Pancreas (tissue), 10 donors: ENCODE measurements around the gene SLC9B2. TPM values are rescaled to one million over a fixed set of nuclear protein-coding genes. Genes with fewer than 3 reads are reported as not detected.

Source experiments
- ATAC-seq, 4 donors: fragments of 200-7000 bp; cut with Tn5 transposase; one replicate each; pipeline versions ENCODE4 v1.8.0 to v1.9.1; 2020; ENCODE audit warnings: mild to moderate bottlenecking in 4 of 4, moderate library complexity in 4 of 4
- DNase-seq, 6 donors: peaks; one replicate each; pipeline ENCODE4 v3.0.0-alpha.2; 2020
- FAIRE-seq: peaks from 2 replicates; lab custom pipeline; 2012; peaks lifted over from hg19 to GRCh38; lab: Jason Lieb, UNC
- H3K27ac ChIP-seq, 4 donors: fragments of 200-600 bp; sonication (generic); 1 replicate in 3 of 4; 2 replicates in 1 of 4; pipeline versions ENCODE4 v1.5.0 to v1.8.0; 2020
- H3K27me3 ChIP-seq, 4 donors: fragments of 200-600 bp; one replicate each; pipeline ENCODE4 v1.8.0; 2021
- H3K36me3 ChIP-seq, 3 donors: fragments of 200-600 bp; sonication (generic) in 1 of 3; one replicate each; pipeline versions ENCODE4 v1.5.0 to v1.8.0; 2020 to 2021
- H3K4me1 ChIP-seq, 3 donors: fragments of 200-600 bp; one replicate each; pipeline ENCODE4 v1.8.0; 2021
- H3K4me3 ChIP-seq, 4 donors: fragments of 200-600 bp; sonication (generic) in 2 of 4; one replicate each; pipeline versions ENCODE4 v1.5.0 to v1.8.0; 2020 to 2021
- H3K9me3 ChIP-seq, 4 donors: fragments of 200-600 bp; one replicate each; pipeline ENCODE4 v1.8.0; 2021
- CTCF ChIP-seq, 4 donors: fragments of 200-600 bp; sonication (generic) in 3 of 4; IDR thresholded peaks; one replicate each; pipeline versions ENCODE4 v1.5.0 to v1.8.0; 2021; ENCODE audit warnings: antibody characterized with exemption in 4 of 4
- WGBS, 2 donors: extraction: QIAGEN DNeasy Blood & Tissue Kit; methylation state at CpG; one replicate each; pipeline ENCODE4 v1.1.7; 2013; 5-methylcytosine and 5-hydroxymethylcytosine counted together
- intact Hi-C, 3 donors: fragments of 100-400 bp; cut with DNase I; formaldehyde crosslinking; loops; one replicate each; pipeline versions ENCODE4 v1.11.1 to v1.14.2; 2022
- polyA plus RNA-seq, 2 donors: library from polyadenylated mRNA; stranded (reverse); fragments of 200-250 nt; gene quantifications; one replicate each; pipeline ENCODE4 v1.2.3, GENCODE V29; 2013
- total RNA-seq, 6 donors: library from RNA; stranded (reverse); fragmentation: NEBNext Ultra II Directional in 4 of 6; extraction: Animal tissue kit (Norgen Biotek cat#: 25700) in 4 of 6; gene quantifications; one replicate each; pipeline versions ENCODE4 v1.2.1 to v1.2.4, GENCODE V29; 2021 to 2023
- donor health status: healthy with polysubstance abuse.
- donor health status: DM: no; HTN: no; CAD: no; lungs with moderate emphysema.
- donor health status: DM: no; HTN: no; CAD: no.
- donor health status: control.
- donor health status: control.
- donor health status: Bipolar disorder and iron deficiency.
- donor health status: DM: yes; HTN: yes; CAD: no.
- donor health status: DM: no; HTN: no; CAD: no.
- donor health status: DM: no; HTN: no; CAD: no.
- donor health status: DM: yes; HTN: yes; CAD: no.

SLC9B2 gene
- total and polyA plus RNA-seq, 8 donors = 1.2 to 5.2 (median 2.7) TPM

DNA sequence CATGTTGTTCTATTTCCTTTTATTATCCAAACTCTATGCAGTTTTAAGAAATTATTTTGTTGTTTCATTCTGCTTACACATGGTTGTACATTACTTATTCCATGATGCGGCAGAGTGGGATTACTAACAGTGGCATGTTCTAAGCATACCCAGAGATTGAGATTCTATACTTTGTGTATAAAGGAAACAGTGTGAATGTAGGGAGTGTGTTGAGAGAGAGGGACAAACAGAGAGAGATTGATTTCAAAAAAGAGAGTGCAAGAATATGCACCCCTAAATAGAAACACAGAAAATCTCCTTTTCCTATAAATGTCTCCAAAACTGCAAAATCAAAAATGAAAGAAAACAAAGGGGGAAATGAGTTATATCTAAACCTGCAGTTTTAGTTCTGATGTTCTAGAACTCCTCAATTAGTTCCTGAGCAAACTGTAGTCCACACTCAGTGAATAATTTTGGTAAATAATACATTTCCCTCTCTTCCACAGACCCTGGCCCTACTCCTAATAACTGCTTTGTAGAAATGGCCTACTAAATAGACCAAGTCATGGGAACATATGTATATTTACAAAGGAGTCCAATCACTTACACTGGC, 88.0 kb downstream of the SLC9B2 start:
- DNase-seq = no peak
- intact Hi-C loops = no loop called here
- Histone ChIP-seq H3K9me3 (no peaks in the 10 kb centered on the region), H3K27ac (no peak overlapping the region), H3K36me3 (no peaks in the 10 kb centered on the region), H3K4me3 (no peak overlapping the region), H3K27me3 (no peaks in the 10 kb centered on the region), H3K4me1 (no peaks in the 10 kb centered on the region)
- TF ChIP-seq CTCF (IDR thresholded peaks at IDR 0.05) = no peak
- WGBS, 2 donors = 94 to 98% methylated on average over 1 of the region's 1 CpG
- no peak for ATAC-seq
- FAIRE-seq = no peak

DNA sequence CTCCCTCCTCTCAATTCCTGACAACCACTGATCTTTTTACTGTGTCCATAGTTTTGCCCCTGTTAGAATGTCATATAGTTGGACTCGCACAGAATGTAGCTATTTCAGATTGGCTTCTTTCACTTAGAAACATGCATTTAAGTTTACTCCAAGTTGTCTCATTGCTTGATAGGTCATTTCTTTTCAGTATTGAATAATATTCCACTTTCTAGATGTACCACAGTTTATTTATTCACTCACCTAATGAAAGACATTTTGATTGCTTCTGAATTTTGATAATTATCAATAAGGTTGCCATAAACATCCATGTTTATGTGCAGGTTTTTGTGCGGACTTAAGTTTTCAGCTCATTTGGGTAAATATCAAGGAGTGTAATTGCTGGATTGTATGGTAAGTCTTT, 95.6 kb downstream of the SLC9B2 start:
- Histone ChIP-seq H3K36me3 (no peaks in the 10 kb centered on the region), H3K4me1 (no peaks in the 10 kb centered on the region), H3K9me3 (no peaks in the 10 kb centered on the region), H3K27ac (no peak overlapping the region), H3K4me3 (no peak overlapping the region), H3K27me3 (no peaks in the 10 kb centered on the region)
- FAIRE-seq (no peak), DNase-seq (no peak), ATAC-seq (no peak)
- no peak for TF ChIP-seq CTCF (IDR thresholded peaks at IDR 0.05)
- 90 to 95% methylated on average over 2 of the region's 2 CpGs for WGBS, 2 donors
- intact Hi-C loops = no loop called here

Other genes starting within 250 kb of the SLC9B2 start
- gene UBE2D3, start 249.2 kb downstream of the SLC9B2 start, total RNA-seq = 100 to 1,000 TPM in 5 of 6 donors, 10 to 100 TPM in 1; 90.6 to 141 (median 130) TPM
- gene UBE2D3, start 249.2 kb downstream of the SLC9B2 start, polyA plus RNA-seq = 100 to 1,000 TPM in 1 of 2 donors, 10 to 100 TPM in 1; 98.2 to 137 TPM
- 10 to 100 TPM; 10.2 to 21.1 (median 14.4) TPM for gene CISD2, start 207.8 kb downstream of the SLC9B2 start, total RNA-seq
- gene CISD2, start 207.8 kb downstream of the SLC9B2 start, polyA plus RNA-seq = 10 to 100 TPM; 10.8 to 23.1 TPM
- gene SLC9B1, start 57.1 kb downstream of the SLC9B2 start, total RNA-seq = 1 to 10 TPM in 1 of 6 donors, under 1 TPM in 5; 0.28 to 1.0 (median 0.49) TPM
- gene SLC9B1, start 57.1 kb downstream of the SLC9B2 start, polyA plus RNA-seq = under 1 TPM; 0.23 to 0.33 TPM
- 10 to 100 TPM in 4 of 6 donors, 1 to 10 TPM in 2; 8.6 to 24.1 (median 14.8) TPM for gene BDH2, start 23.1 kb upstream of the SLC9B2 start, total RNA-seq
- gene BDH2, start 23.1 kb upstream of the SLC9B2 start, polyA plus RNA-seq = 10 to 100 TPM; 24.9 to 46.8 TPM
- 1 to 10 TPM in 1 of 6 donors, under 1 TPM in 5; 0.05 to 2.7 (median 0.64) TPM for gene CENPE, start 121.6 kb upstream of the SLC9B2 start, total RNA-seq
- under 1 TPM; 0.04 to 0.05 TPM for gene CENPE, start 121.6 kb upstream of the SLC9B2 start, polyA plus RNA-seq